Embryonic facial prominence (tissue), 1 donor: ENCODE data around the gene OSBPL6.
A peak's percentile ranks its signal among the peaks of the same experiment; 100 is the strongest.
"Not testable (repeated sequence)": the region's sequence is repeated elsewhere in the genome, so short reads cannot be mapped to it uniquely, and the experiment has no call there.

Source experiments
- DNase-seq: peaks from one replicate; pipeline ENCODE4 v3.0.0-alpha.2; 2016; ENCODE audit errors: extremely low spot score

OSBPL6 gene

DNA sequence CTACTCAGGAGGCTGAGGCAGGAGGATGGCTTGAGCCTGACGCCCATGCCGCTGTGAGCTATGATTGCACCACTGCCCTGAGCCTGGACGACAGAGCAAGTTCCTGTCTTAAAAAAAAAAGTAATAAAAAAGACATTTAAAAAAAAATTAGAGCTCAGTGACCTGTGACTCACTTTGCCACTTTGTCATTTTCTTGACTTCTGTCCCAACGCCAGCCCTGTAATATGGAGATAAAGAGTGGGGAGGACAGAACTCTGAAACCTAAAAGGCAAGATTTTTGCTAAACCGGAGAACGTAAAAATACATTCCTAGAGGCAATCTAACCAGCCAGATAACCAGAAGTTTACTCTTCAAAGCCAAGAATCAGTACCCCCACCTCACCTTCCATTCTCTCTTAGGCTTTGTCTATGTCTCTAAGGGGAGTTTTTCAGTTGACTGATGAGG, 207.7 kb downstream of the OSBPL6 start:
- no peak for DNase-seq

GRCh38 chr2:178403671-178404306, 209.5 kb downstream of the OSBPL6 start:
- DNase-seq, result no peak

- DNase-seq, result no peak
Observed at GRCh38 chr2:178404368-178404767, 210.1 kb downstream of the OSBPL6 start.

DNA sequence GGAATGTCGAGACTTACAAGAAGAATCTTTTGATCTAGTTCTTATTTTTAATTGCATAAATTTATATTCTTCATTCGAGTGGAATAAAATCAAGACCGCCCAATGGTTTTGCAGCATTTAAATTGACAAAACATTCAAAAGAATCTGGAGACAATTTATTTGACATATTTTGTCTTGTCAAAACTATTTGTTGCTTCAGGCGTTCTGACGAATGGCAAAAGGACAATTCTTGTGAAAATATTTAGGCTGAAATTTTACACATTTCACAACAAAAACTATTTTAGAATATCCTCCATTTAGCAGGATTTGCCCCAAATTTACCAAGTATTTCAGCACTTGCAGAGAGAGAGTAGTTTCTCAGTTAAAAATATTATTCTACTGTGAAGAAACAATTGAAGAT, 214.9 kb downstream of the OSBPL6 start:
- DNase-seq, result no peak

- no peak for DNase-seq
Observed at GRCh38 chr2:178412047-178412446, 217.7 kb downstream of the OSBPL6 start.

GRCh38 chr2:178412453-178412852, 218.1 kb downstream of the OSBPL6 start:
- DNase-seq, result not testable (repeated sequence)

- peak; percentile 55 for DNase-seq
Observed at GRCh38 chr2:178413472-178414265, 219.4 kb downstream of the OSBPL6 start.

- DNase-seq, result peak; percentile 76
Observed at GRCh38 chr2:178414266-178415247, 220.2 kb downstream of the OSBPL6 start.

GRCh38 chr2:178415979-178416378, 221.7 kb downstream of the OSBPL6 start:
- no peak for DNase-seq

- DNase-seq, result no peak
Observed at GRCh38 chr2:178417916-178418315, 223.6 kb downstream of the OSBPL6 start.

GRCh38 chr2:178418426-178418825, 224.1 kb downstream of the OSBPL6 start:
- DNase-seq, result no peak

GRCh38 chr2:178419123-178419522, 224.8 kb downstream of the OSBPL6 start:
- no peak for DNase-seq

- no peak for DNase-seq
Observed at GRCh38 chr2:178420463-178420999, 226.2 kb downstream of the OSBPL6 start.

DNA sequence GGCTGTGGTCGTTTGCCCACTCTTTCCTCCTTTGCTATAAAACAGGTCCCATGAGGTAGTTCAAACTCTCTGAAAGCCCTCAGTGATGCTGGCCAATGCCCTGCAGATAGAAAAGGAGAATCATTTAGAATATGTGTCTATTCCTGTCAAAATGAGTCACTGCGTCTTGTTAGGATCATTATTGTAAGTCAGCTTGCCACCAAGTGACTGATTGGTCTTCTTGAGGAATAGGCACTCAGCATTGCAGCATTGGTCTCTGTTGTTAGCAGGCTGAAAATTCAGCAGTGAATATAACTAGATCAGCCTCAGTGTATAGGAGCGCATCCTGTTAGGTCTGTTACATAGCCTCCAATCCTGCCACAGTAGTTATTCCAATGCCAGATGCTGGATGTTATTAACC, 227.8 kb downstream of the OSBPL6 start:
- no peak for DNase-seq

DNA sequence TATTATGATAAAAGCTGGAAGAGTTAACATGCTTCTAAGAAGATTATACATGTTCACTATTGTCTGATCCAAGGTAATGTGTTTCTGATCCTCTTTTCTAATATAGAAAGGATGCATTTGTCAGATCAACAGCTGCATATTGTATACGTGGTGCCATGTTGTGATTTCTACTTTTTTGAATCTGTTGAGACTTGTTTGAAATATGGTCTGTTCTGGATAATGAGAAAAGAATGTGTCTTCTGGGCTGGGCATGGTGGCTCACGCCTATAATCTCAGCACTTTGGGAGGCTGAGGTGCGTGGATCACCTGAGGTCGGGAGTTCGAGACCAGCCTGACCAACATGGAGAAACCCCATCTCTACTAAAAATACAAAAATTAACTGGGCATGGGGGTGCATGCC, 229.4 kb downstream of the OSBPL6 start:
- DNase-seq, result not testable (repeated sequence)

- DNase-seq, result no peak
Observed at GRCh38 chr2:178425255-178425827, 231.0 kb downstream of the OSBPL6 start.

DNA sequence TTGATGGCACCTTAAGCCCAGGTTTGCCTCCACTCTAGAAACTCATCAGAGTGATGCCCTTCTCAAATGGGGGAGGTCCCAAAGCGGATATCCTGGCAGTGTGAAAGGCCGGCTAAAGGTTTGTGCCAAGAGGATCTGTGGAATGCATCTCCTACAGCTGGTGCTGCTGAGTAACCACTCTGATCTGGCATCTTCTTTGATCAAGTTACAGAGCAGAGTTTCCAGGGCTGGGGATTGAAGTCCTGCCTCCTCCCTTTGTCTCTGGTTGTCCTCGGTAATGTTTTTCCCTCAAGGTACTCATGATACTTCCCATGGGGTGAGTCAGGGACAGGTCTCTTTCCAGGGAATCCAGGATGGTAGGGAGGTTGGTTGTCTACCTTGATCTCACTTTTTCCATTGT, 232.1 kb downstream of the OSBPL6 start:
- DNase-seq, result no peak

- no peak for DNase-seq
Observed at GRCh38 chr2:178427458-178427857, 233.1 kb downstream of the OSBPL6 start.

DNA sequence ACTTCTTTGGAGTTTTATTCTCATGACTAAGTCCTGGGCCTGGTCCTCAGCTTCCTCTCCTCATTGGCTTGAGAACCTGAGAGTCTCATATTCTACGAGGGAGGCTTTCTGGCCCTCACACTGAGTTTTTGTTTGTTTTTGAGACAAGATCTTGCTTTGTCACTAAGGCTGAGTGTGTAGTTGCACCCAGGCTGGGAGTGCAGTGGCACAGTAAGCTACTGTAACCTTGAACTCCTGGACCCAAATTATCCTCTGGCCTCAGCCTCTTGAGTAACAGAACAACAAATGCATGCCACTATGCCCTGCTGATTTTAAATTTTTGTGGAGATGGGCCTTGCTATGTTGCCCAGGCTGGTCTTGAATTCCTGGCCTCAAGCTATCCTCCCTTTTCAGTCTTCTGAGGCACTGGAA, 234.1 kb downstream of the OSBPL6 start:
- no peak for DNase-seq

DNA sequence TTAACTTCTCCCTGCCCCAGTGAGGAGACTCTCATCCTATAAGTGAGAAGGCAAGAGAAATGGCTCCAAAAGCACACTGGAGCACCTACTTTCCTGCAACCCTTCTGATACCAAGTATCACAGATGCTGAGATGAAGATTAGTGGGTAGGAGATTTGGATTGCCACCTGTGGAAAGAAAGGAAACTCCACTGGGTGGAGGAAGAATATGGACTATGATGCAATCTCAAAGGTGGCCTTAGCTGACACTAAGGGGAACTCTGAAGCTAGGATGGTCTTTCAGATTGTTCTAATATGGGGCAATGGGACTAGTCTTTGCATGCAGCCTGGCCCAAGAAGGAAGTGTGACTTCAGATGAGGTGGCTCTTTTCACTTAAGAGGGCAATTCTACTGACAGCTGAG, 235.0 kb downstream of the OSBPL6 start:
- no peak for DNase-seq

DNA sequence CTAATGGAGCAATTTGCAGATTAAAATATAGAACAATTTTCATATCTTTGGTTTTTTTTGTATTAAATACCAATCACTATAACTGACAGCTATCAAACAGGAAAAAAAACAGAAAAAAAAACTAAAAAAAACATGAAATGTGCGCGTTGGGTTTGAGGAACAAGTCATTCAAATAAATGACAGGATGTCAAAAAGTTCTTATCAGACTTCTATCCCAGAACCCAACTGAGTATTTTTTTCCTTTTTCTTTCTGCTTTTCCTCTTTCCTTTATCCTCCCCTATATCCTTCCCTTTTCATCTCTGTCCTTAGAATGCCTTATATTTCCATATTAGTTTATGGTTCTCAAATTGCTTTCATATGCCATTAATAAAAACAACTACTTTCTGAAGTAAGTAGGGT, 242.3 kb downstream of the OSBPL6 start:
- DNase-seq, result no peak
